ENCODE results near the gene FMN1. TPM values are rescaled to one million over a fixed set of nuclear protein-coding genes. Genes with fewer than 3 reads are reported as not detected.

The FMN1 gene
- total RNA-seq, 1 experiment from 2014 or later, result 3.9 TPM

GRCh38 chr15:32737304-32737703, 457.2 kb downstream of the FMN1 start:
- TF ChIP-seq REST (IDR thresholded peaks at IDR 0.05; ENCODE audit: insufficient read depth in 1 of 2, low read depth in 2 of 2, low read length in 1 of 2) (no peak), TCF7L2 (IDR thresholded peaks at IDR 0.05; ENCODE audit: low read depth, low read length) (no peak), POLR2AphosphoS5 (IDR thresholded peaks at IDR 0.05; ENCODE audit: low read depth, low read length) (no peak), SIN3A (IDR thresholded peaks at IDR 0.05; ENCODE audit: borderline replicate concordance, insufficient read depth, low read depth, low read length) (no peak)
- TF ChIP-seq, protein P1, sequence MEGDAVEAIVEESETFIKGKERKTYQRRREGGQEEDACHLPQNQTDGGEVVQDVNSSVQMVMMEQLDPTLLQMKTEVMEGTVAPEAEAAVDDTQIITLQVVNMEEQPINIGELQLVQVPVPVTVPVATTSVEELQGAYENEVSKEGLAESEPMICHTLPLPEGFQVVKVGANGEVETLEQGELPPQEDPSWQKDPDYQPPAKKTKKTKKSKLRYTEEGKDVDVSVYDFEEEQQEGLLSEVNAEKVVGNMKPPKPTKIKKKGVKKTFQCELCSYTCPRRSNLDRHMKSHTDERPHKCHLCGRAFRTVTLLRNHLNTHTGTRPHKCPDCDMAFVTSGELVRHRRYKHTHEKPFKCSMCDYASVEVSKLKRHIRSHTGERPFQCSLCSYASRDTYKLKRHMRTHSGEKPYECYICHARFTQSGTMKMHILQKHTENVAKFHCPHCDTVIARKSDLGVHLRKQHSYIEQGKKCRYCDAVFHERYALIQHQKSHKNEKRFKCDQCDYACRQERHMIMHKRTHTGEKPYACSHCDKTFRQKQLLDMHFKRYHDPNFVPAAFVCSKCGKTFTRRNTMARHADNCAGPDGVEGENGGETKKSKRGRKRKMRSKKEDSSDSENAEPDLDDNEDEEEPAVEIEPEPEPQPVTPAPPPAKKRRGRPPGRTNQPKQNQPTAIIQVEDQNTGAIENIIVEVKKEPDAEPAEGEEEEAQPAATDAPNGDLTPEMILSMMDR (IDR thresholded peaks at IDR 0.05), result no peak
- no peak overlapping the region for H3K4me3 ChIP-seq (ENCODE audit: low read depth in 2 of 2, low read length in 2 of 2)
- no TSS peak for BruUV-seq (replicated peaks)
- H3K4me1 ChIP-seq (ENCODE audit: control insufficient read depth, insufficient read depth, low read length), result no peaks in the 10 kb centered on the region
- no peaks in the 10 kb centered on the region for H3K36me3 ChIP-seq (ENCODE audit: control insufficient read depth, insufficient read depth, low read length)
- no peaks in the 10 kb centered on the region for H3K27me3 ChIP-seq (ENCODE audit: control insufficient read depth, insufficient read depth, low read length)
- H3K9me3 ChIP-seq (ENCODE audit: control insufficient read depth, insufficient read depth, low read depth, low read length), result no peaks in the 10 kb centered on the region
- intact Hi-C loops (cut with micrococcal nuclease; ENCODE audit: unreplicated experiment), result no loop called here
- H3K27ac ChIP-seq (ENCODE audit: low read length), result no peak overlapping the region
- in situ Hi-C loops (cut with HindIII; ENCODE audit: low pct_unique_long_range_greater_than_20kb, low sequenced_read_pairs), result no loop called here
- no peak for DNase-seq (ENCODE audit: low read depth, low spot score)
- ChIA-PET CTCF (no interaction called here), POLR2A (no interaction called here)
- no peak for ATAC-seq

- DNase-seq (ENCODE audit: low read depth, low spot score), result no peak
- ChIA-PET CTCF (no interaction called here), POLR2A (no interaction called here)
- TF ChIP-seq POLR2AphosphoS5 (IDR thresholded peaks at IDR 0.05; ENCODE audit: low read depth, low read length) (no peak), SIN3A (IDR thresholded peaks at IDR 0.05; ENCODE audit: borderline replicate concordance, insufficient read depth, low read depth, low read length) (no peak), REST (IDR thresholded peaks at IDR 0.05; ENCODE audit: insufficient read depth in 1 of 2, low read depth in 2 of 2, low read length in 1 of 2) (no peak), TCF7L2 (IDR thresholded peaks at IDR 0.05; ENCODE audit: low read depth, low read length) (no peak)
- TF ChIP-seq, protein P1 (IDR thresholded peaks at IDR 0.05), result no peak
- Histone ChIP-seq H3K4me3 (ENCODE audit: low read depth in 2 of 2, low read length in 2 of 2) (no peak overlapping the region), H3K4me1 (ENCODE audit: control insufficient read depth, insufficient read depth, low read length) (no peaks in the 10 kb centered on the region), H3K9me3 (ENCODE audit: control insufficient read depth, insufficient read depth, low read depth, low read length) (no peaks in the 10 kb centered on the region), H3K27ac (ENCODE audit: low read length) (no peak overlapping the region), H3K27me3 (ENCODE audit: control insufficient read depth, insufficient read depth, low read length) (no peaks in the 10 kb centered on the region), H3K36me3 (ENCODE audit: control insufficient read depth, insufficient read depth, low read length) (no peaks in the 10 kb centered on the region)
- no peak for ATAC-seq
- in situ Hi-C loops (cut with HindIII; ENCODE audit: low pct_unique_long_range_greater_than_20kb, low sequenced_read_pairs), result no loop called here
- no TSS peak for BruUV-seq (replicated peaks)
- intact Hi-C loops (cut with micrococcal nuclease; ENCODE audit: unreplicated experiment), result no loop called here
These were observed 457.8 kb downstream of the FMN1 start for GRCh38 chr15:32736701-32737061.
